GM18951 (cell line): ENCODE data around the gene RAB11FIP5.

Source experiments
- POLR2A ChIP-seq: IDR thresholded peaks from 4 replicates; pipeline ENCODE4 v1.6.1; 2011; ENCODE audit warnings: mild to moderate bottlenecking; ENCODE audit not compliant: insufficient read length, insufficient read depth; ENCODE audit errors: extremely low read depth
- in situ Hi-C: fragments of 300-500 bp; cut with MboI; formaldehyde crosslinking; loops from one replicate; pipeline ENCODE4 v1.12.0; 2022; ENCODE audit warnings: low sequenced_read_pairs, mixed read lengths, inconsistent platforms; ENCODE audit not compliant: unreplicated experiment

Gene RAB11FIP5

DNA sequence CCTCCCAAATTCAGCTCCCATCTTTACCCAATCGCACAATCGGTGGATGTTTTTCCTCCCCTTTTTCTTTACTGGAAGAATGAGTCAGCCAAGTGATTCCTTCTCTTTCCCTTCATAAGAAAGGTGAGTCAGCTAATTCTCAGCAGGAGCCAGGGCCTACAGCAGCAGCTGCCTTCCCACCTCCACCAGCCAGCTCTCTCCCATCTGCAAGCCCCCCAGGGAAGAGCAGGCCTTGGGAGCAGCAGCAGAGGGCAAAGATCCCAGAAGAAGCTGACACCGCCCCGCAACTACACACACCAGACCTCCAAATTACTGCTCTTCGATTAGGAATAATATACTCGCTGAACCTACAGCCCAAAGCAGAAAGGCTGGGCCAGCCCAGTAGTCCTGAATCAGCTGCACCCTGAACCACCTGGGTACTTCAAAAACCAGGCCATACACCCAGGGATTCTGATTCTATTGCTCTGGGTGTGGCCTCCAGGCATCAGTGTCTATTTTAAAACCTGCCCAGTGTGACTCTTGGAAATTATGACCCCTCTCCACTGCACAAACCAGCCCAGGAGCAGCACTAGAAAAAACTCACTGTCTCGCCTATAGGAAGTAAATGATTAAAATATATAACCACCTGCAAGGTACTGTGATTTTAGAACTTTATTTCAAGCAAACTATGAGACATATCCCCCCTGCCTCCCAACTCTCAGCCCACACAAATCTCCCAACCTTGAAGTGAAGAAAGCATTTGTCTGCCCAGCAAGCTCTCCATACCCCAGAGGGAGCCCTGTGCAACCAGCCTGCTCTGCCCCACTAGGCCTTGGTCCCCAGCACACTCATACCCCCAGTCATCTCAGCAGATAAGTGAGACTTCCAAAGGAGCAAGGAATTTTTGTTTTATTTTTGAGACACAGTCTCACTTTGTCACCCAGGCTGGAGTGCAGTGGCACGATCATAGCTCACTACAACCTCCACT, 48.6 kb downstream of the RAB11FIP5 start:
- in situ Hi-C loops: no loop called here
- TF ChIP-seq POLR2A: no peak

DNA sequence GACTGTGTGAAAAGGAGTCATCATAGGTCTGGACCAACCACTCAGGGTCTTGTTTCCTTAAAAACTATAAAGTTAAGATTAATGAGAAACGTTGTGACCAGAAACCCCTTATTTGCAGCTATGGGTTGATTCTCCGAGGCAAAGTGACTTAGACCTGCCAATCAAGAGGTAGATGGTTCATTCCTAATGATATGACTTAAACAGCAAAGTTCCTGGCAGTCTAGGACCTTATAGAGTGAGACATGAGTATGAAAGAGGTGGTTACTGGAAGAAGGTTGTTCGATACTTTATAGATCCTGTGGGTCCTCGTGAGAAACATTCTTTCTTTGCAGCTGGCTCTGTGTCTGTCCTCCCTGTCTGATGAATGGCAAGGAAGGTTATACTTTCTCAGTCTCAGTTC, 49.3 kb downstream of the RAB11FIP5 start:
- no peak for TF ChIP-seq POLR2A
- in situ Hi-C loops: no loop called here

DNA sequence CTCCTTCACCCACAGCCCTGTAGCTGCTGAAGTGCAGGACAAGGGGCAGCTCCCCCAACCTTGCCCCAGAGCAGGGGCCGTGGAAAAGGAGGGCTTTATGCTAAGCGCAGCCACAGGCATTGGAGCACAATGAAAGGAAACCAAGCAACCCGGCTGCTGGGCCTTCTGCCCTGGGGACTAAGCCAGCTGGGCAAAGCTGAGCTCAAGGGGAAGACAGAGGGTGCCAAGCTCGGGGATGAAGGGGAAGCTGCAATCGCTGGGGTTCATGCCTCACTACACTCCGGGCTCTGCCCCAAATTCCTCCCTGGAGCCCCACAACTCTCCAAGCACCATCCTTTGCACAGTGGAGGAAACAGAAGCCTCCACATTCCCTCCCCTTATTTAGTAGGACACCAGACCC, 53.6 kb downstream of the RAB11FIP5 start:
- no peak for TF ChIP-seq POLR2A
- in situ Hi-C loops: no loop called here

DNA sequence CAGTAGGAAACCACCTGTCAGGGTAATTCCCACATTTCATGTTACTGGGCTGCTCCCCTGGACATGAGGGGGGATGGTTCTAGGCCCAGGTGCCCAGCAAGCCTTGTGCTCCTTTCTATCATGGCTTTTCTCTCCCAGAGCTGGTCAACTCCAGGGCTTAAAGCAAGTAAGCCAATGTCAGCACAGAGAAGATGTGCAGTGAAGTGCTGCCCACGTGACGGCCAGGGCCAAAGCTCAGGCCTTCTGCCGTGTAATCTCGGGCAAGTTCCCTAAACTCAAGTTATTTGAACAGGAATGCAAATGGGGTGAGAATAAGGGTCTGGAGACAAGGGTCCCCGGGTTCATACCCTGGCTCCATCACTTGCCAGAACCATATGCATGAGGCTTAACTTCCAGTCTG, 57.8 kb downstream of the RAB11FIP5 start:
- in situ Hi-C loops: no loop called here
- no peak for TF ChIP-seq POLR2A

DNA sequence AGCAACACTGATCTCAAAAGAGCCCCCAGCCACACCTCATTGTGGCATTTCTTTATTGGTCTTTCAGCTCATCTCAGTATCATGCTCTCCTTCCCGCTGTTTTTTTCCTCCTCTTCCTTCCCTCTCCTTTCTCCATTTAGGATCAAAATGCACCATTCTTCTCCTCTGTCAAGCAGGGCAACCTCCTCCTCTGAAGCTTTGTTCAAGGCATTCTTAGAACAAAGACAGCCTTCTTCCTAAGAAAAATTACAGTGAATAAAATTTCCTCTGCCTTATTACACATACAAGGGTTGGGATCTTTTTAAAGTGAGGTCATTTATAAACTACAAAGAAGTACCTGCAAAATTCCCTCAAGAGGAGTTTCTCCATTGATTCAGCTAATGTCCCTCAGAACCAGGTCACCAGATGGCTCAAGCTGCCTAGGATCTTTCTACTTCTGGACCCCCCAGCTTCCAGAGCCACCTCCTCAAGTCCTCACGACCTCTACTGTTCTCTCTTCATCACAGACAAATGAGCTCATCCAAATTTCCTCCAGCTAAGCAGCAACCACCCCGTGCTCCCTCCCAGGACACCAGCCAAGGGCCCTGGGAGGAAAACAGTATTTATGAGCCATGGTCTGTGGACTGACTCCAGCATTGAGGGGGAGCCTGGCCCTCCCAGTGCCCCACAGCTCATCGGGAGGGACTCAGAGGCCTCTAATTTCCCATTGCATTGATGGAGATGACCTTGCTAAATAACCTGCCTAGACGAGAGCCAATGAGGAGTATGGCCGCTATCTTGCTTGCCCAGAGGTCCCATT, 59.2 kb downstream of the RAB11FIP5 start:
- in situ Hi-C loops: no loop called here
- no peak for TF ChIP-seq POLR2A

DNA sequence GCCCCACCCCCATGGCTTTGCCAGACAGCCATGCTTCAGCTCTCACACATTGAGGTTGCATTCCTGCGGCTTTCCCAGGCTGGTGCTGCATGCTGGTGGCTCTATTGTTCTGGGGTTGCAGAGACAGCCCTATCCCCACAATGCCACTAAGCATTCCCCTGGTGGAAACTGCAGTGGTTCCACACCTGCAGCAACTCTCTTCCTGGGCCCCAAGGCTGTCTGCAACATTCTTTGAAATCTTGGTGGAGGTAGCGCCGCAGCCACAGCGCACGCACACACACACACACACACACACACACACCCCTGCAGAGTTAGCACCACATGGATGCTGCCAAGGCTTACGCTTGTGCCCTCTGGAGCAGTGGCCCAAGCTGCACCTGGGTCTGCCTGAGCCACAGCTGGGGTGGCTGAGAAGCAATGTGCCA, 62.6 kb downstream of the RAB11FIP5 start:
- no peak for TF ChIP-seq POLR2A
- in situ Hi-C loops: no loop called here

DNA sequence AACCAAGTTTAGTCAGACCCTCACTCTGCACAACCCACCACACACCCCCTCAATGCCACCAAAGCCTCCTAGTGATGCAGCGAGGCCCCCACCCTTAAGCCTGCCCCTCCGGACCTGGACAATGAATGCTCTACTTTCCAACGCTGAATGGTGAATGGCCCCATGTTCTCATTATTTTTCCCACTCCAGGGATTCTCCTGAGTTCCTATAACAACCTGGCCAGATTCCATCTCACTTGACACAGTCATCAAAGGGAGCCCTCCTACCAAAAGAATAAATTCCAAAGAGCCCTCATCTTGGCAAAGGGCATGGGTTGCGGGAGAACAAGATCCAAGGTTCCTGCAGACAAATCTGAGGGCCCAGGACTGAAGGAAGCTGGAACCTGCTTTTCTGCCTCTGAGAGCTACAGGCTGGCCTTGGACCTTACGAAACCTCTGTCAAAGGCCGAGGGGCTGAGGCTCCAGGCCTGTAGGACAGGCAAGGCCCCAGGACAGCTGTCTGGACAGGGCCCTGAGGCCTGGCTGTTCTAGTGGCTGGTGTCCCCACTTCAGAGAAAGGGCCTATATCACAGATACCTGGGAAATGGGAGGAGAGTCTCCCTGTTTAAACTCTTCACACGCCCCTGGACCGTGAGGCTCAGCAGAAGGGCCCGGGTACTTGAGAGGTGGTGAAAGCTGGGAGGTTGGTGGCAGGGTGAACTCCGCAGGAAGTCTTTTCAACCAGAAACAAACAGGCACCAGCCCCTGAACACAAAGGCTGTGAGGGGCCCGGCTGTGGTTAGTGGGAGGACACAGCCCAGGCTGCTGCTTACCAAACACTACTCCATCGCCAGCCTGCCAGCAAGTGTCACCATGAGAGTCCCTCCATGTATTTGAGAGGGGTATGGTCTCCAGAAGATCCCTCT, 68.6 kb downstream of the RAB11FIP5 start:
- in situ Hi-C loops: no loop called here
- no peak for TF ChIP-seq POLR2A

DNA sequence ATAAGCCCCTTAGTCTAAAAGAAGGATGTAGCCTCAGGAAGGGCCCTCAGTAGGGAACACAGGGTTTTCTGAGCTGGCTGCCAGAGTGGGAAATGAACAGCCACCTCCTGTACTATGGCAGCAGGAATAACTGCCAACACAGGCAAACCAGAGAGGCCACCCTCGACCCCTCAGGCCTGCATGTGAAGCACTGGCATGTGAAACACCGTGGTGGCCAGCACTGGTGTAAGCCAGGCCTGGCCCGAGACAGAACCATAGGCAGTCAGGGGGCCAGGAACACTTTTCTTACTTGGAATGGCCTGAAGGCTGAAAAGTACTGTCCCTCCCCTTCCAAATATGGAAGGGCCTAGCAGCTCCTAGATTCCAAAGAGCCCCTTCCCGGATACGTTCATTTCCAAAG, 69.5 kb downstream of the RAB11FIP5 start:
- no peak for TF ChIP-seq POLR2A
- in situ Hi-C loops: no loop called here

DNA sequence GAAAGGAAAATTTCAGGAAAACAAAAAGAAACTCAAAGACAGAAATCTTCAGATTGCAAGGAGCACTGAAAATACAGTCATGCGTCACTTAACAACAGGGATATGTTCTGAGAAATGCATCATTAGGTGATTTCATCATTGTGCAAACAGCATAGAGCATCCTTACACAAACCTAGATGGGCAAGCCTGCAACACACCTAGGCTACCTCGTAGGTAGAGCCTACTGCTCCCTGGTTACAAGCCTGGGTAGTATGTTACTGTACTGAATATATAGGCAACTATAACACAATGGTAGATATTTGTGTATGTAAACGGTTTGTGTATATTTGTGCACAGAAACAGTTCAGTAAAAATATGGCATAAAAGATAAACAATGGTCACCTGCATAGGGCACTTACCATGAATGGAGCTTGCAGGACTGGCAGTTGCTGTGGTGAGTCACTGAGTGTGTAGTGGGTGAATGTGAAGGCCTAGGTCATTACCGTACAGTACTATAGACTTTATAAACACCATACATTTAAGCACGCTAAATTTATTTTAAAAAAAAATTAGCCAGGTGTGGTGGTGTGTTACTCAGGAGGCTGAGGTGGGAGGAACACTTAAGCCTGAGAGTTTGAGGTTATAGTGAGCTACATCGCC, 74.7 kb downstream of the RAB11FIP5 start:
- in situ Hi-C loops: no loop called here
- no peak for TF ChIP-seq POLR2A

DNA sequence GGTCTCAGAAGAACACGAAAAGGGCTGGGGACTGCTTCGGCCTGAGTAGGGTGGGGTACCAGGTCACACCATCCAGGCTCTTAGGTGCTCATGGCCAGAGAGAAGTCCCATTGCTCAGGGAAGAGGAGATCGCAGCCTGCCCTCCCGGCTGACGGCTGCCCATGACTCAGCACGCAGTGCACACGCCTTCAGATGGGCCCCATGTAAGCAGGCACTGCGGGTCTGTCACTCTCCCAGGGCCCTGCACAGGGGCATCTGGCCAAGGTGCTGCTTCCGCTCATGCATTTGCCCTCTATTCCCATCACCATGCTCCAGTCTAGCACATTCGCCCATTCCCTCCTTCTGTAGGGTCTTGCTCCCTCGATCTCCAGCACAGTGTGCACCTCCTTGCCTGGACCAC, 76.0 kb downstream of the RAB11FIP5 start:
- in situ Hi-C loops: no loop called here
- TF ChIP-seq POLR2A: no peak

DNA sequence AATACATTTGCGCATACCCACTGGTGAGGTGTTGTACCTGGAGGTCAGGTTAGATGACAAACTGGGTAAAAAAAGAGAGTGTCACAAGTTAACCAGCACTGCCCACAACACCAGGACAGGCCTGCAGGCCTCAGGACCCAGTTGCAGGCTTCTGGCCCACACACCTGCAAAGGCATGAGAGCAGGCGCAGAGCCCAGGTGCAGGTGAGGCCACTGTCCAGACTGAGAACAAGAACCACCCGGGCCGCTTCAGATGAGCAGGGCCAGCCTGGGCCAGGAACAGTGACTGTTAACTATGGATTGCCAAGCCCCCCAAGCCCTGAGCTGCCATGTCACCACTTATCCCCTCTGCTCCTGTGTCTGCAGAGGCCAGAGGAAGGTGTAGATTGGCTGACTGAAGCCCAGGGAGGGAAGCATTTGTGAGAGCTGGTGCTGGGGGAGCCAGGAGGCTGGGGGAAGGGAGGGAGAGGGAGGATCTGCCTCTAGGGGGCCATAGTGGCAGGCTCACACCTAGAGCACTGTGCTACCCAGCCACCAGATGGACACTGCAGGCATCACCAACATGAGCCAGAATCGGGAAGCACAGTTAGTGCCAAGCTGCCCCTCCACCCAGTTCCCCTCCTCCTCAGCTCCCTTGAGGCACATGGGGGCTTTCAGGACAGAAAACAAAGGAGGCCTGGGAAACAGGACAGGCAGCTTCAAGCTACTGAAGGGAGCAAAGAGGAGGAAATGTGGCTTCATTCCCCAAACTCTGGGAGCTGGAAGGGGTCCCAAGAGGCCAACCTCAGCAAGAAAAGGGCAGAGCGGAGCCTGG, 76.6 kb downstream of the RAB11FIP5 start:
- in situ Hi-C loops: no loop called here
- TF ChIP-seq POLR2A: no peak

DNA sequence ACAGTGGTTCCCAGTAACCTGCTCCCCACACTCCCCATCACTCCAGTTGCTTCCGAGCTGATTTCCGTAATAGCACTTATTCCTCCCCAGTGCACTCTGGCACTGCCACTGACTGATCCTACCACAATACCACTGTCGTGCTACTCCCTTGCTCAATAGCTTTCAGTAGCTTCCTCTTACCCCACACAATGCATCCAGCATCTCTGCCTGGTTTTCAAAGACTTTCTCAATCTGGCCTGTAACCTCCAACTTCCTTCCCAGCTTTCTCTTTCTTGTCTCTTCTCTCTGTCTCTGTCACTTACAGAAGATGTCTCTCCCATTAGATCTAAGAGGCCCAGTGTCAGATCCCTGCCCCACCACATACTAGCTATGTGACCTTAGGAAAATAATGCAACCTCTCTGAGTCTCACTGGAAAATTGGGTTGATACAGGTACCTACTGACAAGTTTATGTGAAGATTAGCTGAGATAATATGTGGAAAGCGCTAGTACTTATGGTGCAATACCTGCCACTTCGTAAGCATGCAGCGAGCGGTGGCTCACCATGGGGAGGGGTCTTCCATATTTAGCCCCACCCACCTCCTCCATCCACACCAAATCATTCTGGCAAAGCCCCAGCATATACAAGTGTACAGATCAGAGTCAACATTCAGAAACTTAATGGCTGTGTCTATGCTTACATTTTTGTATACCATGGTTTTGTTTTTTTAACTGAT, 77.9 kb downstream of the RAB11FIP5 start:
- in situ Hi-C loops: no loop called here
- no peak for TF ChIP-seq POLR2A
